Body of pancreas (tissue), 4 donors: ENCODE results near the gene TMEM178B. TPM values are rescaled to one million over a fixed set of nuclear protein-coding genes. Genes with fewer than 3 reads are reported as not detected.

Experiments
- ATAC-seq: fragments of 150-250 bp; one replicate; pipeline ENCODE4 v1.9.1; 2016
- DNase-seq, 4 donors: peaks; one replicate each; pipeline ENCODE4 v3.0.0-alpha.2; 2019
- H3K27ac ChIP-seq, 4 donors: fragments of 200-600 bp; sonication (generic); 1 replicate in 3 of 4; 2 replicates in 1 of 4; pipeline versions ENCODE4 v1.5.1 to v1.6.1; 2016 to 2019; ENCODE audit warnings: mild to moderate bottlenecking in 1 of 4, mixed read lengths in 1 of 4, moderate library complexity in 1 of 4
- H3K27me3 ChIP-seq, 2 donors: fragments of 200-600 bp; sonication (generic); one replicate each; pipeline ENCODE4 v1.6.0; 2016; ENCODE audit warnings: mild to moderate bottlenecking in 1 of 2
- H3K36me3 ChIP-seq, 2 donors: fragments of 200-600 bp; sonication (generic); replicated peaks in 1 of 2; 2 replicates each; pipeline ENCODE4 v1.5.1; 2016; ENCODE audit warnings: low read depth in 2 of 2; ENCODE audit not compliant: insufficient read depth in 1 of 2
- H3K4me1 ChIP-seq: fragments of 200-600 bp; sonication (generic); one replicate; pipeline ENCODE4 v1.6.0; 2016
- H3K4me3 ChIP-seq, 2 donors: fragments of 200-600 bp; sonication (generic); 1 replicate in 1 of 2; 2 replicates in 1 of 2; pipeline ENCODE4 v1.5.1; 2016 to 2019
- H3K9me3 ChIP-seq, 3 donors: fragments of 200-600 bp; sonication (generic); 1 replicate in 2 of 3; 2 replicates in 1 of 3; pipeline ENCODE4 v1.5.1; 2016
- CTCF ChIP-seq, 7 experiments: fragments of 450-650 bp in 4 of 7; fragments of 200-600 bp in 3 of 7; sonication (generic) in 3 of 7; IDR thresholded peaks; one replicate each; pipeline ENCODE4 v1.5.1; 2016 to 2019; ENCODE audit warnings: antibody characterized with exemption in 7 of 7
- POLR2A ChIP-seq, 3 donors: fragments of 450-650 bp; IDR thresholded peaks; one replicate each; pipeline ENCODE4 v1.6.1; 2016; ENCODE audit warnings: antibody characterized with exemption in 3 of 3, mild to moderate bottlenecking in 2 of 3
- WGBS, 2 donors: methylation state at CpG; one replicate each; pipeline ENCODE4 v1.1.5; 2017; 5-methylcytosine and 5-hydroxymethylcytosine counted together
- intact Hi-C: fragments of 100-400 bp; cut with DNase I; formaldehyde crosslinking; loops from one replicate; pipeline ENCODE4 v1.15.1; 2023
- total RNA-seq, 2 donors: library from RNA; depleted of rRNA; stranded (reverse); fragments of >200 nt; gene quantifications; one replicate each; pipeline ENCODE4 v1.1.0, GENCODE V29; 2016

TMEM178B gene
- total RNA-seq, 2 donors from 2014 or later = 1.0 to 11.9 TPM

- no peak for ATAC-seq
- intact Hi-C loops = no loop called here
- no peak overlapping the region for H3K27ac ChIP-seq
- no peak for TF ChIP-seq CTCF (IDR thresholded peaks at IDR 0.05)
- TF ChIP-seq POLR2A (IDR thresholded peaks at IDR 0.05) = no peak
- H3K4me3 ChIP-seq = no peak overlapping the region
- WGBS, 2 donors = 86 to 92% methylated on average over 4 of the region's 4 CpGs
- no peaks in the 10 kb centered on the region for H3K27me3 ChIP-seq
- no peaks in the 10 kb centered on the region for H3K4me1 ChIP-seq
- DNase-seq = no peak
- no peaks in the 10 kb centered on the region for H3K36me3 ChIP-seq
- H3K9me3 ChIP-seq = no peaks in the 10 kb centered on the region
Measured at GRCh38 chr7:141519623-141520022, 445.8 kb downstream of the TMEM178B start.

- Histone ChIP-seq H3K4me1 (no peaks in the 10 kb centered on the region), H3K27ac (no peak overlapping the region), H3K9me3 (no peaks in the 10 kb centered on the region), H3K36me3 (no peaks in the 10 kb centered on the region), H3K27me3 (no peaks in the 10 kb centered on the region), H3K4me3 (no peak overlapping the region)
- WGBS, 2 donors = 62 to 81% methylated on average over 3 of the region's 3 CpGs
- no peak for DNase-seq
- intact Hi-C loops = no loop called here
- TF ChIP-seq POLR2A (IDR thresholded peaks at IDR 0.05) (no peak), CTCF (IDR thresholded peaks at IDR 0.05) (no peak)
- ATAC-seq = no peak
Measured at GRCh38 chr7:141522657-141523342, 448.9 kb downstream of the TMEM178B start.

- TF ChIP-seq POLR2A (IDR thresholded peaks at IDR 0.05) (no peak), CTCF (IDR thresholded peaks at IDR 0.05) (no peak)
- no peaks in the 10 kb centered on the region for H3K4me1 ChIP-seq
- intact Hi-C loops = no loop called here
- H3K27ac ChIP-seq = no peak overlapping the region
- H3K27me3 ChIP-seq = no peaks in the 10 kb centered on the region
- ATAC-seq (no peak), DNase-seq (no peak)
- H3K4me3 ChIP-seq = no peak overlapping the region
- H3K9me3 ChIP-seq = no peaks in the 10 kb centered on the region
- no peaks in the 10 kb centered on the region for H3K36me3 ChIP-seq
Measured at GRCh38 chr7:141525973-141526514, 452.2 kb downstream of the TMEM178B start.

GRCh38 chr7:141527076-141527475, 453.2 kb downstream of the TMEM178B start:
- H3K27ac ChIP-seq = no peak overlapping the region
- 73 to 80% methylated on average over 4 of the region's 4 CpGs for WGBS, 2 donors
- H3K9me3 ChIP-seq = no peaks in the 10 kb centered on the region
- no peaks in the 10 kb centered on the region for H3K36me3 ChIP-seq
- no peak overlapping the region for H3K4me3 ChIP-seq
- no peak for ATAC-seq
- no peaks in the 10 kb centered on the region for H3K4me1 ChIP-seq
- DNase-seq = no peak
- TF ChIP-seq CTCF (IDR thresholded peaks at IDR 0.05) (no peak), POLR2A (IDR thresholded peaks at IDR 0.05) (no peak)
- intact Hi-C loops = no loop called here
- H3K27me3 ChIP-seq = no peaks in the 10 kb centered on the region

GRCh38 chr7:141528399-141528798, 454.5 kb downstream of the TMEM178B start:
- no peak for DNase-seq
- 90 to 91% methylated on average over 3 of the region's 3 CpGs for WGBS, 2 donors
- Histone ChIP-seq H3K36me3 (no peaks in the 10 kb centered on the region), H3K4me1 (no peaks in the 10 kb centered on the region), H3K9me3 (no peaks in the 10 kb centered on the region), H3K27ac (no peak overlapping the region), H3K27me3 (no peaks in the 10 kb centered on the region), H3K4me3 (no peak overlapping the region)
- ATAC-seq = no peak
- intact Hi-C loops = no loop called here
- TF ChIP-seq CTCF (IDR thresholded peaks at IDR 0.05) (no peak), POLR2A (IDR thresholded peaks at IDR 0.05) (no peak)
